ENCODE results near the gene PDE2A.

PDE2A gene

GRCh38 chr11:72712841-72713240 lies 38.6 kb upstream of the PDE2A start:
- no peak overlapping the region for H2AK5ac ChIP-seq (ENCODE audit: low read length)
- H3K4me2 ChIP-seq (ENCODE audit: low read length) = peak overlapping the region; percentile 10
- H3K9ac ChIP-seq (ENCODE audit: low read length) = no peak overlapping the region
- no peak overlapping the region for H3K4me3 ChIP-seq (ENCODE audit: low read depth, low read length)
- H3K9me3 ChIP-seq (ENCODE audit: insufficient read depth, low read depth, low read length) = peaks cover 2% of the 10 kb centered on the region
- no CpG with 5 or more reads among the region's 10 CpGs for WGBS (ENCODE audit: extremely low coverage, insufficient coverage, insufficient read length)
- H2BK120ac ChIP-seq (ENCODE audit: insufficient read depth, low read length, poor library complexity) = no peak overlapping the region
- peaks cover 3 to 5% of the 10 kb centered on the region in 2 experiments for H3K36me3 ChIP-seq (ENCODE audit: control insufficient read depth in 1 of 2, insufficient read depth in 2 of 2, low read length in 2 of 2)
- H2BK12ac ChIP-seq (ENCODE audit: low read length) = no peak overlapping the region
- peaks cover 7 to 15% of the 10 kb centered on the region in 2 experiments for H3K4me1 ChIP-seq (ENCODE audit: control insufficient read depth in 1 of 2, insufficient read depth in 2 of 2, low read length in 2 of 2)
- H4K8ac ChIP-seq (ENCODE audit: low read depth, low read length) = no peak overlapping the region
- peaks cover 3% of the 10 kb centered on the region for H3K79me2 ChIP-seq (ENCODE audit: control insufficient read depth, insufficient read depth, low read length, poor library complexity)
- H2BK5ac ChIP-seq (ENCODE audit: low read depth, low read length, poor library complexity) = no peak overlapping the region
- no peak overlapping the region for H3K14ac ChIP-seq (ENCODE audit: low read length)
- no peak overlapping the region for H4K91ac ChIP-seq (ENCODE audit: low read depth, low read length)
- no peaks in the 10 kb centered on the region for H3K27me3 ChIP-seq (ENCODE audit: insufficient read depth, low read length)
- H4K12ac ChIP-seq (ENCODE audit: low read depth, low read length) = no peak overlapping the region
- no peak overlapping the region for H3K4ac ChIP-seq (ENCODE audit: low read depth, low read length)
- H3K79me1 ChIP-seq (ENCODE audit: low read length) = no peaks in the 10 kb centered on the region
- no peak overlapping the region for H3K23ac ChIP-seq (ENCODE audit: low read length)
- no peak for DNase-seq
- H3K27ac ChIP-seq (ENCODE audit: low read depth, low read length) = no peak overlapping the region
- H2AFZ ChIP-seq (ENCODE audit: insufficient read depth, low read length, poor library complexity) = no peak overlapping the region
- no peak overlapping the region for H3K18ac ChIP-seq (ENCODE audit: low read length)

GRCh38 chr11:72712168-72712751 lies 38.0 kb upstream of the PDE2A start:
- H2BK5ac ChIP-seq (ENCODE audit: low read depth, low read length, poor library complexity) = no peak overlapping the region
- no peak overlapping the region for H2BK120ac ChIP-seq (ENCODE audit: insufficient read depth, low read length, poor library complexity)
- H3K4ac ChIP-seq (ENCODE audit: low read depth, low read length) = peak overlapping the region; percentile 6
- no peak overlapping the region for H2AFZ ChIP-seq (ENCODE audit: insufficient read depth, low read length, poor library complexity)
- H3K9ac ChIP-seq (ENCODE audit: low read length) = no peak overlapping the region
- H3K23ac ChIP-seq (ENCODE audit: low read length) = no peak overlapping the region
- no CpG with 5 or more reads among the region's 26 CpGs for WGBS (ENCODE audit: extremely low coverage, insufficient coverage, insufficient read length)
- H3K4me3 ChIP-seq (ENCODE audit: low read depth, low read length) = no peak overlapping the region
- H2BK12ac ChIP-seq (ENCODE audit: low read length) = no peak overlapping the region
- DNase-seq = peak in 1 of 2 donors; percentile 33
- H3K36me3 ChIP-seq (ENCODE audit: control insufficient read depth in 1 of 2, insufficient read depth in 2 of 2, low read length in 2 of 2) = peaks cover 5 to 8% of the 10 kb centered on the region in 2 experiments
- no peaks in the 10 kb centered on the region for H3K27me3 ChIP-seq (ENCODE audit: insufficient read depth, low read length)
- H3K14ac ChIP-seq (ENCODE audit: low read length) = peak overlapping the region; percentile 12
- no peaks in the 10 kb centered on the region for H3K79me1 ChIP-seq (ENCODE audit: low read length)
- peak overlapping the region; percentile 48 for H4K91ac ChIP-seq (ENCODE audit: low read depth, low read length)
- H4K12ac ChIP-seq (ENCODE audit: low read depth, low read length) = no peak overlapping the region
- peaks cover 7 to 15% of the 10 kb centered on the region in 2 experiments for H3K4me1 ChIP-seq (ENCODE audit: control insufficient read depth in 1 of 2, insufficient read depth in 2 of 2, low read length in 2 of 2)
- peak overlapping the region; percentile 62 for H2AK5ac ChIP-seq (ENCODE audit: low read length)
- peak overlapping the region; percentile 65 for H3K18ac ChIP-seq (ENCODE audit: low read length)
- H3K27ac ChIP-seq (ENCODE audit: low read depth, low read length) = peak overlapping the region; percentile 3
- H3K79me2 ChIP-seq (ENCODE audit: control insufficient read depth, insufficient read depth, low read length, poor library complexity) = peaks cover 3% of the 10 kb centered on the region
- no peak overlapping the region for H3K4me2 ChIP-seq (ENCODE audit: low read length)
- peak overlapping the region; percentile 24 for H4K8ac ChIP-seq (ENCODE audit: low read depth, low read length)
- H3K9me3 ChIP-seq (ENCODE audit: insufficient read depth, low read depth, low read length) = peaks cover 2% of the 10 kb centered on the region

- H3K36me3 ChIP-seq (ENCODE audit: control insufficient read depth in 1 of 2, insufficient read depth in 2 of 2, low read length in 2 of 2) = peaks cover 5 to 18% of the 10 kb centered on the region in 2 experiments
- no peak for DNase-seq
- no peak overlapping the region for H3K18ac ChIP-seq (ENCODE audit: low read length)
- no peaks in the 10 kb centered on the region for H3K79me1 ChIP-seq (ENCODE audit: low read length)
- H2AFZ ChIP-seq (ENCODE audit: insufficient read depth, low read length, poor library complexity) = no peak overlapping the region
- no peak overlapping the region for H3K23ac ChIP-seq (ENCODE audit: low read length)
- H3K9me3 ChIP-seq (ENCODE audit: insufficient read depth, low read depth, low read length) = peaks cover 2% of the 10 kb centered on the region
- no peak overlapping the region for H3K4ac ChIP-seq (ENCODE audit: low read depth, low read length)
- peaks cover 3% of the 10 kb centered on the region for H3K79me2 ChIP-seq (ENCODE audit: control insufficient read depth, insufficient read depth, low read length, poor library complexity)
- H3K4me1 ChIP-seq (ENCODE audit: control insufficient read depth in 1 of 2, insufficient read depth in 2 of 2, low read length in 2 of 2) = peaks cover 12 to 16% of the 10 kb centered on the region in 2 experiments
- H3K9ac ChIP-seq (ENCODE audit: low read length) = no peak overlapping the region
- no peak overlapping the region for H2BK5ac ChIP-seq (ENCODE audit: low read depth, low read length, poor library complexity)
- no peak overlapping the region for H3K4me3 ChIP-seq (ENCODE audit: low read depth, low read length)
- no peak overlapping the region for H2BK120ac ChIP-seq (ENCODE audit: insufficient read depth, low read length, poor library complexity)
- H3K4me2 ChIP-seq (ENCODE audit: low read length) = no peak overlapping the region
- H4K8ac ChIP-seq (ENCODE audit: low read depth, low read length) = no peak overlapping the region
- no CpG with 5 or more reads among the region's 9 CpGs for WGBS (ENCODE audit: extremely low coverage, insufficient coverage, insufficient read length)
- no peak overlapping the region for H3K14ac ChIP-seq (ENCODE audit: low read length)
- no peak overlapping the region for H4K12ac ChIP-seq (ENCODE audit: low read depth, low read length)
- no peak overlapping the region for H3K27ac ChIP-seq (ENCODE audit: low read depth, low read length)
- H2AK5ac ChIP-seq (ENCODE audit: low read length) = no peak overlapping the region
- H2BK12ac ChIP-seq (ENCODE audit: low read length) = no peak overlapping the region
- no peaks in the 10 kb centered on the region for H3K27me3 ChIP-seq (ENCODE audit: insufficient read depth, low read length)
- no peak overlapping the region for H4K91ac ChIP-seq (ENCODE audit: low read depth, low read length)
Observed at GRCh38 chr11:72711141-72711540, 36.9 kb upstream of the PDE2A start.

- DNase-seq = no peak
- no peaks in the 10 kb centered on the region for H3K79me1 ChIP-seq (ENCODE audit: low read length)
- H3K9me3 ChIP-seq (ENCODE audit: insufficient read depth, low read depth, low read length) = peaks cover 1% of the 10 kb centered on the region
- no peak overlapping the region for H3K4me3 ChIP-seq (ENCODE audit: low read depth, low read length)
- H3K23ac ChIP-seq (ENCODE audit: low read length) = no peak overlapping the region
- no peak overlapping the region for H3K14ac ChIP-seq (ENCODE audit: low read length)
- no peak overlapping the region for H2BK120ac ChIP-seq (ENCODE audit: insufficient read depth, low read length, poor library complexity)
- no peak overlapping the region for H3K18ac ChIP-seq (ENCODE audit: low read length)
- H3K4me2 ChIP-seq (ENCODE audit: low read length) = no peak overlapping the region
- no peak overlapping the region for H2BK5ac ChIP-seq (ENCODE audit: low read depth, low read length, poor library complexity)
- no peak overlapping the region for H2AFZ ChIP-seq (ENCODE audit: insufficient read depth, low read length, poor library complexity)
- no peak overlapping the region for H3K4ac ChIP-seq (ENCODE audit: low read depth, low read length)
- WGBS (ENCODE audit: extremely low coverage, insufficient coverage, insufficient read length) = no CpG with 5 or more reads among the region's 11 CpGs
- peaks cover 14 to 18% of the 10 kb centered on the region in 2 experiments for H3K4me1 ChIP-seq (ENCODE audit: control insufficient read depth in 1 of 2, insufficient read depth in 2 of 2, low read length in 2 of 2)
- no peaks in the 10 kb centered on the region for H3K27me3 ChIP-seq (ENCODE audit: insufficient read depth, low read length)
- H4K91ac ChIP-seq (ENCODE audit: low read depth, low read length) = no peak overlapping the region
- no peak overlapping the region for H2AK5ac ChIP-seq (ENCODE audit: low read length)
- H3K79me2 ChIP-seq (ENCODE audit: control insufficient read depth, insufficient read depth, low read length, poor library complexity) = peaks cover 3% of the 10 kb centered on the region
- no peak overlapping the region for H3K9ac ChIP-seq (ENCODE audit: low read length)
- peaks cover 5 to 18% of the 10 kb centered on the region in 2 experiments for H3K36me3 ChIP-seq (ENCODE audit: control insufficient read depth in 1 of 2, insufficient read depth in 2 of 2, low read length in 2 of 2)
- H4K8ac ChIP-seq (ENCODE audit: low read depth, low read length) = no peak overlapping the region
- no peak overlapping the region for H4K12ac ChIP-seq (ENCODE audit: low read depth, low read length)
- no peak overlapping the region for H3K27ac ChIP-seq (ENCODE audit: low read depth, low read length)
- no peak overlapping the region for H2BK12ac ChIP-seq (ENCODE audit: low read length)
Observed at GRCh38 chr11:72710278-72710677, 36.1 kb upstream of the PDE2A start.
